Measurements from ENCODE around the gene DVL3.
"Not testable (repeated sequence)": the region's sequence is repeated elsewhere in the genome, so short reads cannot be mapped to it uniquely, and the experiment has no call there.

The DVL3 gene

GRCh38 chr3:184145751-184146270, 9.4 kb upstream of the DVL3 start:
- Histone ChIP-seq H3K36me3 (ENCODE audit: low read length) (peaks cover 3% of the 10 kb centered on the region; the same call in 1 of the 2 replicates), H3K27ac (ENCODE audit: low read depth, low read length) (no peak overlapping the region), H3K4me3 (ENCODE audit: insufficient read depth, low read length, poor library complexity, severe bottlenecking) (no peak overlapping the region), H3K27me3 (ENCODE audit: low read length) (no peaks in the 10 kb centered on the region), H2AFZ (ENCODE audit: low read depth, low read length, severe bottlenecking) (no peak overlapping the region), H3K9me3 (ENCODE audit: insufficient read depth, low read length) (no peaks in the 10 kb centered on the region), H3K9ac (ENCODE audit: low read length) (no peak overlapping the region), H3K79me2 (ENCODE audit: insufficient read depth, low read length) (no peaks in the 10 kb centered on the region), H3F3A (ENCODE audit: insufficient read depth) (no peaks in the 10 kb centered on the region), H3K9me2 (replicated peaks; ENCODE audit: insufficient read depth, low read length) (no peaks in the 10 kb centered on the region), H4K20me1 (ENCODE audit: low read depth, low read length) (no peaks in the 10 kb centered on the region), H3K4me2 (ENCODE audit: low read depth, low read length, poor library complexity, severe bottlenecking) (no peak overlapping the region)
- no peak for TF ChIP-seq CTCF (IDR thresholded peaks at IDR 0.05; ENCODE audit: insufficient read depth, low read length, poor library complexity, severe bottlenecking)
- no peak for TF ChIP-seq EZH2phosphoT487 (conservative IDR thresholded peaks at IDR 0.05; ENCODE audit: low read length)

- no peak overlapping the region for H3K9ac ChIP-seq (ENCODE audit: low read length)
- H3K27ac ChIP-seq (ENCODE audit: low read depth, low read length): no peak overlapping the region
- TF ChIP-seq CTCF (IDR thresholded peaks at IDR 0.05; ENCODE audit: insufficient read depth, low read length, poor library complexity, severe bottlenecking) (no peak), EZH2phosphoT487 (conservative IDR thresholded peaks at IDR 0.05; ENCODE audit: low read length) (no peak)
- no peak overlapping the region for H3K4me3 ChIP-seq (ENCODE audit: insufficient read depth, low read length, poor library complexity, severe bottlenecking)
- no peaks in the 10 kb centered on the region for H3F3A ChIP-seq (ENCODE audit: insufficient read depth)
- H2AFZ ChIP-seq (ENCODE audit: low read depth, low read length, severe bottlenecking): no peak overlapping the region
- H4K20me1 ChIP-seq (ENCODE audit: low read depth, low read length): no peaks in the 10 kb centered on the region
- no peaks in the 10 kb centered on the region for H3K79me2 ChIP-seq (ENCODE audit: insufficient read depth, low read length)
- no peaks in the 10 kb centered on the region for H3K27me3 ChIP-seq (ENCODE audit: low read length)
- no peaks in the 10 kb centered on the region for H3K9me3 ChIP-seq (ENCODE audit: insufficient read depth, low read length)
- H3K4me2 ChIP-seq (ENCODE audit: low read depth, low read length, poor library complexity, severe bottlenecking): no peak overlapping the region
- H3K9me2 ChIP-seq (replicated peaks; ENCODE audit: insufficient read depth, low read length): no peaks in the 10 kb centered on the region
- no peaks in the 10 kb centered on the region for H3K36me3 ChIP-seq (ENCODE audit: low read length)
Measured at GRCh38 chr3:184148076-184148475, 7.1 kb upstream of the DVL3 start.

GRCh38 chr3:184149123-184149522, 6.1 kb upstream of the DVL3 start:
- no peaks in the 10 kb centered on the region for H3K36me3 ChIP-seq (ENCODE audit: low read length)
- H4K20me1 ChIP-seq (ENCODE audit: low read depth, low read length): no peaks in the 10 kb centered on the region
- no peak overlapping the region for H3K9ac ChIP-seq (ENCODE audit: low read length)
- no peaks in the 10 kb centered on the region for H3K27me3 ChIP-seq (ENCODE audit: low read length)
- H3K27ac ChIP-seq (ENCODE audit: low read depth, low read length): no peak overlapping the region
- H3K9me3 ChIP-seq (ENCODE audit: insufficient read depth, low read length): no peaks in the 10 kb centered on the region
- H2AFZ ChIP-seq (ENCODE audit: low read depth, low read length, severe bottlenecking): no peak overlapping the region
- no peak for TF ChIP-seq EZH2phosphoT487 (conservative IDR thresholded peaks at IDR 0.05; ENCODE audit: low read length)
- H3K9me2 ChIP-seq (replicated peaks; ENCODE audit: insufficient read depth, low read length): no peaks in the 10 kb centered on the region
- H3K4me2 ChIP-seq (ENCODE audit: low read depth, low read length, poor library complexity, severe bottlenecking): no peak overlapping the region
- H3K79me2 ChIP-seq (ENCODE audit: insufficient read depth, low read length): no peaks in the 10 kb centered on the region
- peaks cover 6% of the 10 kb centered on the region; the same call in 1 of the 2 replicates for H3F3A ChIP-seq (ENCODE audit: insufficient read depth)
- no peak overlapping the region for H3K4me3 ChIP-seq (ENCODE audit: insufficient read depth, low read length, poor library complexity, severe bottlenecking)

GRCh38 chr3:184149770-184150169, 5.4 kb upstream of the DVL3 start:
- not testable (repeated sequence) for H3K9me2 ChIP-seq (replicated peaks; ENCODE audit: insufficient read depth, low read length); H3K4me3 ChIP-seq (ENCODE audit: insufficient read depth, low read length, poor library complexity, severe bottlenecking); H2AFZ ChIP-seq (ENCODE audit: low read depth, low read length, severe bottlenecking); H4K20me1 ChIP-seq (ENCODE audit: low read depth, low read length); H3K4me2 ChIP-seq (ENCODE audit: low read depth, low read length, poor library complexity, severe bottlenecking); H3K36me3 ChIP-seq (ENCODE audit: low read length); H3K79me2 ChIP-seq (ENCODE audit: insufficient read depth, low read length); H3K27ac ChIP-seq (ENCODE audit: low read depth, low read length); H3K9me3 ChIP-seq (ENCODE audit: insufficient read depth, low read length); H3K27me3 ChIP-seq (ENCODE audit: low read length); H3K9ac ChIP-seq (ENCODE audit: low read length)
- H3F3A ChIP-seq (ENCODE audit: insufficient read depth): peaks cover 11% of the 10 kb centered on the region

Measured in SU-DHL-6 (cell line).